Measurements from ENCODE around the gene ROMO1.
A peak's percentile ranks its signal among the peaks of the same experiment; 100 is the strongest.

The ROMO1 gene

DNA sequence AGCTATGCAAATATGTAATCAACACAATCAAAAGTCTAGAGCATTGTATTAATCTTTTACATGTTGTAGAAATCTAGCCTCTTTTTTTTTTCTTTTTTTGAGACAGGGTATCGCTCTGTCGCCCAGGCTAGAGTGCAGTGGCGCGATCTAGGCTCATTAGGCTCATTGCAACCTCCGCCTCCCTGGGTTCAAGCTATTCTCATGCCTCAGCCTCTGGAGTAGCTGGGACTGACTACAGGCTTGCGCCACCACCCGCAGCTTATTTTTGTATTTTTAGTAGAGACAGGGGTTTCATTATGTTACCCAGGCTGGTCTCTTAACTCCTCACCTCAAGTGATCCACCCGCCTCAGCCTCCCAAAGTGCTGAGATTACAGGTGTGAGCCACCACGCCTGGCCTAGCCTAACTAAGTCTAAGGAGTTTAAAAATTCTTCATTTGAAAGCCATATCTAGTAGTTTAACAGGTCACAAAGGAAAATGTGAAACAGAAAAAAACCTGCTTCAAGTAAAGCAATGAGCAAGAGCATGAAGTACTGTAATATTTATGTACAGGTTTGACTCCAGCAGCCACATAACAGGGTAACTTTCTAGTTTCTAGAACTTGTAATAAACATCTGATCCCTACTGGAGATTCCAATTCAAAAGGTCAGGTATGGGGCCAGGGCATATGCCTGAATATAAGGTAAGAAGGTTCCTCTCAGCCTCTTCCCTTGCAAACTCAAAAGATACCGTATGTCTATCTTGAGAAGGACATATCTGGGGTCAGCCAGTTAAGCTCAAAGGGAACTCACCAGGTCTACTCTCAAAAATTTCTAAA lies 38.9 kb upstream of the ROMO1 start:
- Histone ChIP-seq H3K4me1 (ENCODE audit: low read length) (peaks cover 28% of the 10 kb centered on the region), H3K9me3 (ENCODE audit: insufficient read depth, low read length) (no peaks in the 10 kb centered on the region), H3K4me3 (ENCODE audit: low read length) (no peak overlapping the region), H3K79me2 (ENCODE audit: low read length) (peaks cover 99% of the 10 kb centered on the region), H4K20me1 (ENCODE audit: insufficient read depth, low read length) (peaks cover 85% of the 10 kb centered on the region), H3K27ac (ENCODE audit: low read length) (no peak overlapping the region), H3K27me3 (ENCODE audit: low read depth, low read length) (no peaks in the 10 kb centered on the region), H3K36me3 (replicated peaks; ENCODE audit: low read depth, low read length) (peaks cover 10% of the 10 kb centered on the region), H3K9ac (ENCODE audit: low read length) (no peak overlapping the region), H2AFZ (ENCODE audit: low read depth, low read length) (no peak overlapping the region), H3K4me2 (ENCODE audit: low read length) (0 out of 2 replicates have a peak overlapping the region, but pooled peaks have one; percentile 92)
- TF ChIP-seq, protein P1, sequence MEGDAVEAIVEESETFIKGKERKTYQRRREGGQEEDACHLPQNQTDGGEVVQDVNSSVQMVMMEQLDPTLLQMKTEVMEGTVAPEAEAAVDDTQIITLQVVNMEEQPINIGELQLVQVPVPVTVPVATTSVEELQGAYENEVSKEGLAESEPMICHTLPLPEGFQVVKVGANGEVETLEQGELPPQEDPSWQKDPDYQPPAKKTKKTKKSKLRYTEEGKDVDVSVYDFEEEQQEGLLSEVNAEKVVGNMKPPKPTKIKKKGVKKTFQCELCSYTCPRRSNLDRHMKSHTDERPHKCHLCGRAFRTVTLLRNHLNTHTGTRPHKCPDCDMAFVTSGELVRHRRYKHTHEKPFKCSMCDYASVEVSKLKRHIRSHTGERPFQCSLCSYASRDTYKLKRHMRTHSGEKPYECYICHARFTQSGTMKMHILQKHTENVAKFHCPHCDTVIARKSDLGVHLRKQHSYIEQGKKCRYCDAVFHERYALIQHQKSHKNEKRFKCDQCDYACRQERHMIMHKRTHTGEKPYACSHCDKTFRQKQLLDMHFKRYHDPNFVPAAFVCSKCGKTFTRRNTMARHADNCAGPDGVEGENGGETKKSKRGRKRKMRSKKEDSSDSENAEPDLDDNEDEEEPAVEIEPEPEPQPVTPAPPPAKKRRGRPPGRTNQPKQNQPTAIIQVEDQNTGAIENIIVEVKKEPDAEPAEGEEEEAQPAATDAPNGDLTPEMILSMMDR (IDR thresholded peaks at IDR 0.05; ENCODE audit: low read depth, low read length): no peak
- TF ChIP-seq EZH2phosphoT487 (IDR thresholded peaks at IDR 0.05; ENCODE audit: low read depth): no peak

DNA sequence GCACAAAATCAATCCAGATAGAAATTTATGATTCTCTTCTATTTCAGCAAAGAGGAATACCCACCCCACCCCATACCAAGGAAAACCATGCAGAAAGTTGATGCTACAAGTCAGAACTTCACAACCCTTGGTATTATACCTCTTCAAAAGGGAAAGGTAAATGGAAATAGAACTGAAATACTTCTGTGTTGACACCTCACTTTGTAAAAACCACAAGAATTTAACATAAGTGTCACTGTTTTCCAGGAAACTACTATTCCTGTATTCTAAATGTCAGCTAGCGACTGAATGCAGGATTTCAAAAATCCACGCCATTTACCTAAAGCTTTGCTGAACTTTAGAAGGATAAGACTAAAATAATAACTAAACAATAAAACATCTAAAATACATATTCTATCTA lies 38.2 kb upstream of the ROMO1 start:
- Histone ChIP-seq H3K27me3 (ENCODE audit: low read depth, low read length) (no peaks in the 10 kb centered on the region), H3K4me3 (ENCODE audit: low read length) (0 out of 2 replicates have a peak overlapping the region, but pooled peaks have one; percentile 86), H3K9ac (ENCODE audit: low read length) (no peak overlapping the region), H3K27ac (ENCODE audit: low read length) (no peak overlapping the region), H3K79me2 (ENCODE audit: low read length) (peaks cover 92% of the 10 kb centered on the region), H3K9me3 (ENCODE audit: insufficient read depth, low read length) (no peaks in the 10 kb centered on the region), H3K4me2 (ENCODE audit: low read length) (peak overlapping the region; percentile 92), H3K4me1 (ENCODE audit: low read length) (peaks cover 28% of the 10 kb centered on the region), H4K20me1 (ENCODE audit: insufficient read depth, low read length) (peaks cover 77% of the 10 kb centered on the region), H3K36me3 (replicated peaks; ENCODE audit: low read depth, low read length) (peaks cover 8% of the 10 kb centered on the region), H2AFZ (ENCODE audit: low read depth, low read length) (no peak overlapping the region)
- TF ChIP-seq, protein P1 (IDR thresholded peaks at IDR 0.05; ENCODE audit: low read depth, low read length): no peak
- TF ChIP-seq EZH2phosphoT487 (IDR thresholded peaks at IDR 0.05; ENCODE audit: low read depth): no peak

DNA sequence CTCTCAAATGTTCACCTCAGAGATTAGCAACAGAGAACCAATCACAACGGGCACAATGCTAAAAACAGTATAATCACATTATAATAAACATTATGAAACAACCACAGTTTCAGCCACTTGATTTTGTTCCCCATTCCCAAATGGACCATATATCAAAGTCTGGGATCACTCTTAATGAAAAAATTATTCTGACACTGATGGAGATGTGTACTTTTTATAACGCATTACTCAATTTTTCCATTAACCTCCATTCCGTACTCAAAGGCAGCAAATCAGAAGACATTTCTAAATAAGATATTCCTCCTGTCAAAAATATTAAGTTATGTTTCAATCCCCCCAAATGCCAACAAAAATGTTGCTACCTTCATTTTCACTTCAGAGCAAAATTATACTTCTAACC lies 37.3 kb upstream of the ROMO1 start:
- H3K27ac ChIP-seq (ENCODE audit: low read length): no peak overlapping the region
- H3K79me2 ChIP-seq (ENCODE audit: low read length): peaks cover 83% of the 10 kb centered on the region
- H3K9me3 ChIP-seq (ENCODE audit: insufficient read depth, low read length): no peaks in the 10 kb centered on the region
- peaks cover 69% of the 10 kb centered on the region for H4K20me1 ChIP-seq (ENCODE audit: insufficient read depth, low read length)
- H3K4me3 ChIP-seq (ENCODE audit: low read length): peak overlapping the region; percentile 86
- peak overlapping the region; percentile 92 for H3K4me2 ChIP-seq (ENCODE audit: low read length)
- H2AFZ ChIP-seq (ENCODE audit: low read depth, low read length): no peak overlapping the region
- H3K27me3 ChIP-seq (ENCODE audit: low read depth, low read length): no peaks in the 10 kb centered on the region
- no peak overlapping the region for H3K9ac ChIP-seq (ENCODE audit: low read length)
- no peak for TF ChIP-seq EZH2phosphoT487 (IDR thresholded peaks at IDR 0.05; ENCODE audit: low read depth)
- TF ChIP-seq, protein P1 (IDR thresholded peaks at IDR 0.05; ENCODE audit: low read depth, low read length): no peak
- peaks cover 28% of the 10 kb centered on the region for H3K4me1 ChIP-seq (ENCODE audit: low read length)
- peaks cover 8% of the 10 kb centered on the region for H3K36me3 ChIP-seq (replicated peaks; ENCODE audit: low read depth, low read length)

DNA sequence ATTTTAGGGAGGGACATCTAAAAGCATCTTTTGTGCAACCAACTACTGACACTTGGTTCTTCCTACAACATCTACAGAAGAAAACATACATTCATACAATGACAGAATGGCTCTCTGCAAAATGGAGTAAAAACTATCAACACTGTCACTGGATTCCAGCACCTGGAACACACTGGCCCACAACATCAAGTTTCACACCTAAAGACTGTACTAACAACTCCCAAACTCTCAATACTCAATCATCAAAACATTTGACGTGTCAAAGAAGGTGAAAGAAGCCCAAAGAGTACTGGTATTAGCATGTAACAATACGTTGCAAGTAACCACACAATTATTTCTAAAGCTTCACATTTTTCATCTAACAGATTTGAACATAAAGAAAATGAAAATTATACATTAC lies 36.7 kb upstream of the ROMO1 start:
- Histone ChIP-seq H3K9ac (ENCODE audit: low read length) (peak overlapping the region; percentile 98; the same call in 1 of the 2 replicates), H4K20me1 (ENCODE audit: insufficient read depth, low read length) (peaks cover 62% of the 10 kb centered on the region), H3K9me3 (ENCODE audit: insufficient read depth, low read length) (no peaks in the 10 kb centered on the region), H3K36me3 (replicated peaks; ENCODE audit: low read depth, low read length) (peaks cover 4% of the 10 kb centered on the region), H3K27ac (ENCODE audit: low read length) (no peak overlapping the region), H3K4me1 (ENCODE audit: low read length) (peaks cover 28% of the 10 kb centered on the region), H3K79me2 (ENCODE audit: low read length) (peaks cover 77% of the 10 kb centered on the region), H3K4me3 (ENCODE audit: low read length) (peak overlapping the region; percentile 86), H2AFZ (ENCODE audit: low read depth, low read length) (no peak overlapping the region), H3K4me2 (ENCODE audit: low read length) (peak overlapping the region; percentile 92), H3K27me3 (ENCODE audit: low read depth, low read length) (no peaks in the 10 kb centered on the region)
- TF ChIP-seq EZH2phosphoT487 (IDR thresholded peaks at IDR 0.05; ENCODE audit: low read depth): no peak
- TF ChIP-seq, protein P1 (IDR thresholded peaks at IDR 0.05; ENCODE audit: low read depth, low read length): no peak
